ENCODE results near the gene C1QTNF5.

Gene C1QTNF5

GRCh38 chr11:119338318-119338890 lies 2.3 kb downstream of the C1QTNF5 start:
- DNase-seq (ENCODE audit: extremely low read depth in 1 of 2, low read depth in 1 of 2), result peak; percentile 32 to 42

DNA sequence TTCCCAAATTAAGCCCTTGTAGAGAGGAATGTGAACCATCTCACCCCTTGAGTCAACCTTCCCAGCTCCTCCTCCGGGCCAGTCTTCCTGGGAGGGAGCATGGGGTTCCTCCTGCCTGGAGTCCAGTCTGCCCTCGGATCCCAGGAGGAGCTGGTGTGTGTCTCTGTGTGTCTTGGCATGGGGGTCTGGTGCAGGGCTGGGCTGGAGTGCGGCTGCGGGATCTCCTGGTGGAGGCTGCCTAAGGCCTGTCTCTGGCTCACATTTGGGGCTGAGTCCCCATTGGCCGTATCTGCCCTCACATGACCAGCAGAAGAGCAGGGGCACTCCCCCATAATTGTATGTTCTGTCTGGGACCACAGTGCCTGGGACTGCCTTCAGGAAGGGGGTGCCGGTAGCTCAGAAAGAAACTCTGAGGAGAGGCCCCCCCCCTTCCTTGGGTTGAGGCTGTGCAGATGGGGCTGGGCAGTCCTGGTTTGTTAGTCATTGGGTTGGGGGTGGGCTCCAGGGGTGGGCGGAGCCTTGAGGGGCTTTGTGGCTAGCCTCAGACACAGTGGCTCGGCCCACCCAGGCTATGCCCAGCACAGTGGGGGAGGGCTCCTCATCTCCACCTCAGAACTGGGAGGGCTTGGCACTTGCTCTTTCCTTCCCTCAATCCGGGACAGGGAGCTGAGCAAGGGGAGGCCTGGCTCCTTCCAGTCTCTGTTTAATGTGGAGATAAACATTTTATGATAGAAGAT lies 2.9 kb downstream of the C1QTNF5 start:
- no peak for DNase-seq (ENCODE audit: extremely low read depth in 1 of 2, low read depth in 1 of 2)

GRCh38 chr11:119336744-119337469 lies 3.8 kb downstream of the C1QTNF5 start:
- no peak for DNase-seq (ENCODE audit: extremely low read depth in 1 of 2, low read depth in 1 of 2)

DNA sequence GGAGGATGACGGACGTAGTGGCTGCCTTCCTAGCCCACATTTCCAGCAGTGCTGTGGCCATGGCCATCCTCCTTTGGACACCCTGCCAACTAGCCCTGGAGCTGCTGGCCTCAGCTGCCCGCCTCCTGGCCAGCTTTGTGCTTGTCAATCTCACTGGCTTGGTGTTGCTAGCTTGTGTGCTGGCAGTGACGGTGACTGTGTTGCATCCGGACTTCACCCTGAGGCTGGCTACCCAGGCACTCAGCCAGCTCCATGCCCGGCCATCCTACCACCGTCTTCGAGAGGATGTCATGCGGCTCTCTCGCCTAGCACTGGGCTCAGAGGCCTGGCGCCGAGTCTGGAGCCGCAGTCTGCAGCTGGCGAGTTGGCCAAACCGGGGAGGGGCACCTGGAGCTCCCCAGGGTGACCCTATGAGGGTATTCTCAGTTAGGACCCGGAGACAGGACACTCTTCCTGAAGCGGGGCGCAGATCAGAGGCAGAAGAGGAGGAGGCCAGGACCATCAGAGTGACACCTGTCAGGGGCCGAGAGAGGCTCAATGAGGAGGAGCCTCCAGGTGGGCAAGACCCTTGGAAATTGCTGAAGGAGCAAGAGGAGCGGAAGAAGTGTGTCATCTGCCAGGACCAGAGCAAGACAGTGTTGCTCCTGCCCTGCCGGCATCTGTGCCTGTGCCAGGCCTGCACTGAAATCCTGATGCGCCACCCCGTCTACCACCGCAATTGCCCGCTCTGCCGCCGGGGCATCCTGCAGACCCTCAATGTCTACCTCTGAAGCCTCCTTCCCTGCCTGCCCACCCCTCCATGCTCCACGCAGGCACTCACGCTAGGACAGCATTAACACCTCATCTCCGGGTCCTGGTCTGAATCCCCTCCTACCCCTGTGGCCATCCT lies 4.8 kb downstream of the C1QTNF5 start:
- DNase-seq (ENCODE audit: extremely low read depth in 1 of 2, low read depth in 1 of 2), result no peak

DNA sequence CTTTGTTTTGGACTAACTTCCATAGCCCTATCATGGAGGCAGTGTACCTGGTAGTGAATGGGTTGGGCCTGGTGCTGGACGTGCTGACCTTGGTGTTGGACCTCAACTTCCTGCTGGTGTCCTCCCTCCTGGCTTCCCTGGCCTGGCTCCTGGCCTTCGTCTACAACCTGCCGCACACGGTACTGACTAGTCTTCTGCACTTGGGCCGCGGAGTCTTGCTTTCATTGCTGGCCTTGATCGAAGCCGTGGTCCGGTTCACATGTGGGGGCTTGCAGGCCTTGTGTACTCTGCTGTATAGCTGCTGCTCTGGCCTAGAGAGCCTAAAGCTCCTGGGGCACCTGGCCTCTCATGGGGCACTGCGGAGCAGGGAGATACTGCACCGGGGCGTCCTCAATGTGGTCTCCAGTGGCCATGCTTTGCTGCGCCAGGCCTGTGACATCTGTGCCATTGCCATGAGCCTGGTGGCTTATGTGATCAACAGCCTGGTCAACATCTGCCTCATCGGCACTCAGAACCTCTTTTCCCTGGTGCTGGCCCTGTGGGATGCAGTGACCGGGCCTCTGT lies 5.5 kb downstream of the C1QTNF5 start:
- no peak for DNase-seq (ENCODE audit: extremely low read depth in 1 of 2, low read depth in 1 of 2)

DNA sequence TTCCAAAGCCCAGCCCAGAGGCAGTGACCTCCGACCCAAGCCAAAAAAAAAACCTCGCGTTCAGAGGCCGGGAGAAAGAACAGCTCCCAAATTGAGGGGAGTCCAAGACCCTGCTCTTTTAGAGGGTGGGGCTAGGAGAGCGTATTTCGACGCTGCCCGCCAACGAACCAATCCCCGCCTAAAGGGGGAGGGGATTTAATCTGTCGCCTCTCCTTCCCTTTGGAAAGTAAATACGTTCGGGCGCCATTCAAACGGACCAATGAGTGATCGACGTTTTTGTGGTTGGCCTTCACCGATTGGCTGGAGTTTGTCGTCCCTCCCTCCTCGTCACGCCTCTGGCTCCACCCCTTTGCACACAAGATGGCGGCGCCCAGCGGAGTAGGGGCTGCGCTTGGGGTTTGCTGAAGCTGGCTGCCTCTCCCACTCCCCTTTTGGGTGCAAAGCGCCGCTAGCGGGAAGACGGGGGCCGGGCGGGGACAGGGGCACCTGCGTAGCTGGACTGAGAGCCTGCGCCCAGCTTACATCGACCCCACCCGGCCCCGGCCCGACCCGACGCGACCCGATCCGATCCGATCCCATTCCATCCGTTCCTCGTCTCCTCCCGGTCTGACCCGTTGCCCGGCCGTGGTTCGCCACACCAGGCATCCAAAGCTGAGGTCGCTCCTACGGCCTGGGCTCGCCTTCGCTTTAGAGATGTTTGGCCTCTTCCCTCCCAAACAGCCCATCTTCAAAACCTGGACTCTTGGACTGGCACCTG lies 6.3 kb downstream of the C1QTNF5 start, which contains the start of gene RNF26:
Gene RNF26 (plus strand): TSS at position 354 of the 757 bp plus-strand sequence. CDS start 596 bp downstream, outside the sequence.
- peak; percentile 73 to 92 for DNase-seq (ENCODE audit: extremely low read depth in 1 of 2, low read depth in 1 of 2)

- DNase-seq (ENCODE audit: extremely low read depth in 1 of 2, low read depth in 1 of 2), result no peak
These were observed 8.4 kb downstream of the C1QTNF5 start for GRCh38 chr11:119332111-119332765.

- DNase-seq (ENCODE audit: extremely low read depth in 1 of 2, low read depth in 1 of 2), result no peak
These were observed 10.4 kb downstream of the C1QTNF5 start for GRCh38 chr11:119330237-119330636.

DNA sequence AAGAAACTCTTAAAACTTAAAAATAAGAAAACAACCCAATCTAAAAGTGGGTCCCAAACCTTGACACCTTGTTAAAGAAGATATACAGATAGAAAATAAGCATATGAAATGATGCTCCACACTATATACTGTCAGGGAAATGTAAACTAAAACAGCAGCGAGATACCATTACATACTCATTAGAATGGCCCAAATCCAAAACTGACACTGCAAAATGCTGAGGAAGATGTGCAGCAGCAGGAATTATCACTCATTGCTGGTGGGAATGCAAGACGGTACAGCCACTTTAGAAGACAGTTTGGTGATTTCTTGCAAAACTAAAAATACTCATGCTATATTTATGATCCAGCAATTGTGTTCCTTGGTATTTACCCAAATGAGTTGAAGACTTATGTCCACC lies 11.4 kb downstream of the C1QTNF5 start:
- no peak for DNase-seq (ENCODE audit: extremely low read depth in 1 of 2, low read depth in 1 of 2)

DNA sequence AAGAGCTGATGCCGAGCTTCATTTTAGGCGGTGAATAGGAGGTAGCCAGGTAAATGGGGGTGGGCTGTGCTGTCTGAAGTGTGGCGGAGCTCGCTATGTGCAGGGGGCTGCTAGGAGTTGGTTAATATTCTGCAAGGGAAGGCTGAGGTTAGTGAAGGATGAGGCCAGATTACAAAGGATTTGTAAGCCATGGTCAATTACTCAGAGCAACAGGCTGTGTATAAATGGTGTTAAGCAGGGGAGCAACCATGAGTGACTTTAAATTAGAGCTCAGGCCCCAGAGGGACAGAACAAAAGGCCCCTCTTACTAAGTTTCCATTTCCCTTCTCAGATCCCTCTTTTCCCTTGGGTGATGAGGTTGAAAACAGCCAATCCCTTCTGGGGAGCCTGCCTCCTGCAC lies 16.5 kb downstream of the C1QTNF5 start:
- DNase-seq (ENCODE audit: extremely low read depth in 1 of 2, low read depth in 1 of 2), result no peak

DNA sequence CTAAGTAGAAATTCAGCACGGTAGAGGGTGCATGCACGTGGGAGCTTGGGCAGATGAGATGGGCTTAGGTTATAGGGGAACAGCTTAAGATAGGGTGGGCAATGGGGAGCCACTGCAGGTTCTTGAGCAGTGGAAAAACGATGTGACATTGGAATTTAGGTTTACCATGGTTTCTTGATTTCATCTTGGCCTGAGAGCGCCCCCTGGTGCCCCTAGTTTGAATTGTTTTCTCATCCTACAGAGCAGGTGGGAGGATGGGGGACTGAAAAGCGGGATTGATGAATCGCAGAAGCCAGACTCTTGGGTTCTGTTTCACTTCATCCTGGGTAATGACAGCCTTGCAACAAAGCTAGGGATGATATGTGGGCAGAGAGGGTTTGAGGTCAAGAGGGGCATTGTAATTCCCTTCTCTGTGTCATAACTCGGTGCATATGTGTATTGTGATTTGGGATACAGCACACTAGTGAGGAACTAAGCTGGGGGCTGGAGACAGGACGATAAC lies 17.1 kb downstream of the C1QTNF5 start:
- peak; percentile 34 to 66 for DNase-seq (ENCODE audit: extremely low read depth in 1 of 2, low read depth in 1 of 2)

DNA sequence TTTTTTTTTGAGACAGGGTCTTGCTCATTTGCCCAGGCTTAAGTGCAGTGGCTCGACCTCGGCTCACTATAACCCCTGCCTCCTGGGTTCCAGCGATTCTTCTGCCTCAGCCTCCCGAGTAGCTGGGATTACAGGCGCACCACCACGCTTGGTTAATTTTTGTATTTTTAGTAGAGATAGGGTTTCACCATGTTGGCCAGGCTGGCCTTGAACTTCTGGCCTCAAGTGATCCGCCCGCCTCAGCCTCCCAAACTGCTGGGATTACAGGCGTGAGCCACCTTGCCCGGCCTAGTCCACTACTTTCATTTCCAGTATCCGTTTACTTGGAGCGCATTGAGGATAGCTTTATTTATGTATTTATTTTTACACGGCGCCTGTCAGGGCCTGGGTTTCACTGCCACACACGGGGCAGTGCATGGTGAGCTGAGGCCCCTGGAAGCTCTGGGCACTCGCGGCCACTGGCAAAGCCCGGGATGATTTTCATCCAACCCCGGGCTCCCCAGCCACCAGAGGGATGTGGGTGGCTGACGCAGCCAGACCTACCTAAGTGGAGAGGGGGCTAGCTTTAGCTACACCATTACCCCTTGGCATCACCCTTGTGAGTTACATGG lies 17.7 kb downstream of the C1QTNF5 start:
- no peak for DNase-seq (ENCODE audit: extremely low read depth in 1 of 2, low read depth in 1 of 2)

GRCh38 chr11:119322360-119322739 lies 18.3 kb downstream of the C1QTNF5 start:
- no peak for DNase-seq (ENCODE audit: extremely low read depth in 1 of 2, low read depth in 1 of 2)

GRCh38 chr11:119320776-119321524 lies 19.7 kb downstream of the C1QTNF5 start:
- peak in 1 of 2 donors; percentile 41 for DNase-seq (ENCODE audit: extremely low read depth in 1 of 2, low read depth in 1 of 2)

DNA sequence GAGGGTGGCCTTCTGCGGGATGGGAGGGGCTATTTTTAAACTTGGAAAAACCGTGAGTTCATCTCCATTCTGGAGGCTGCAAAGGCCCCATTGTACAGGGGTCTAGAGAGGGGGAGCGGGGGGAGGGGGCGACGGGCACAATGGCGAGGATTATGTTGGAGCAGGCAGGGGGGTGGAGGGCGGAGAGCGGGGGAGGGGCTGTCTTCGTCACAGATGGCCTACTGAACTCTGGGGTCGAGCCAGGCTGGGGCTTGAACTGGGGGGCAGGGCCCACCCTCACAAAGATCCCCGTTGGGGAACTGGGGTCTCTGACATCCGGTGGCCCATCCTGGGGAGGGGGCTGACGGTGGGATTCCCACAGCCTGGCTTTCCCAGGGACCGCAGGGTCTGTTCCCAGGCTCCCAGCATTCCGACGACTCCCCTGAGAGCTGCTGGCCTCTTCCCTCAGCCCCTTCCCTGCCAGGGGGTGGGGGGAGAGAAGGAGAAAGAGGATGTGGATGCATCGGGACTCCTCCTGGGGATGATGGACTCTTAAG lies 20.4 kb downstream of the C1QTNF5 start:
- no peak for DNase-seq (ENCODE audit: extremely low read depth in 1 of 2, low read depth in 1 of 2)

GRCh38 chr11:119319700-119320239 lies 20.9 kb downstream of the C1QTNF5 start:
- DNase-seq (ENCODE audit: extremely low read depth in 1 of 2, low read depth in 1 of 2), result no peak

DNA sequence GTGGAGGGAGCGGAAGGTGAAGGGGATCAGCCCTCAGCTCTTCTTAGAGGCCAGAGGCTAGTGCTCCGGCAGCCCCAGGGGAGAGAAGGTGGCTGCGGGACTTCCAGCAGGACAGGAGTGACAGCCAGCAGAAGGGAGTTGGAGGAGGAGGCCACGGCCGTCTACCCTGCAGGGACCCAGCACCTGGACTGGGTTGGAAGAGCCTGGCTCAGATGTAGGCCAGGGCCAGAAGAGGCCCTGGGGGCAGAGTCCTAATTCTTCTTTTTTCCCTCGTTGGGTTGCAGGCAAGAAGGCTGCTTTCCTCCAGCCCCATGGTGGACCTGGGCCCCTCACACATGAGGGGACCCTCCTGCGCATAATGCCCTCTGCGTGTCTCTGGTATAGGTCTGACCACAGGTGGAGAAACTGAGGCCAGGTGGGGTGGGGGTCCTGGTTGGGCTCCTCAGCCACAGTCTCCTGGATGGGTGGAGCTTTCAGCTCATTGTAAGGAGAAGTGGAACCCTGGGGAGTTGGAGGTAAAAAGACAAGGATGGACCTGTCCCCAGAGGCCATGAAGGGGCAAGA lies 21.5 kb downstream of the C1QTNF5 start:
- no peak for DNase-seq (ENCODE audit: extremely low read depth in 1 of 2, low read depth in 1 of 2)
